Right lobe of liver (tissue), 6 donors: ENCODE results near the gene APBA2. TPM values are rescaled to one million over a fixed set of nuclear protein-coding genes. Genes with fewer than 3 reads are reported as not detected.

Experiments used
- ATAC-seq, 4 donors: fragments of 200-7000 bp; cut with Tn5 transposase; one replicate each; pipeline ENCODE4 v1.9.1; 2020; ENCODE audit warnings: mild to moderate bottlenecking in 4 of 4, moderate library complexity in 4 of 4
- DNase-seq, 3 donors: peaks; one replicate each; pipeline ENCODE4 v3.0.0-alpha.2; 2020
- H3K27ac ChIP-seq, 3 donors: fragments of 200-600 bp; one replicate each; pipeline ENCODE4 v1.8.0; 2022
- H3K27me3 ChIP-seq, 2 donors: fragments of 200-600 bp; one replicate each; pipeline ENCODE4 v1.8.0; 2022
- H3K36me3 ChIP-seq, 4 donors: fragments of 200-600 bp; sonication (generic) in 1 of 4; one replicate each; pipeline versions ENCODE4 v1.5.1 to v1.8.0; 2017 to 2022; ENCODE audit warnings: control low read depth in 1 of 4
- H3K4me1 ChIP-seq, 4 donors: fragments of 200-600 bp; sonication (generic) in 1 of 4; one replicate each; pipeline versions ENCODE4 v1.5.1 to v1.8.0; 2017 to 2022; ENCODE audit warnings: control low read depth in 1 of 4
- H3K4me3 ChIP-seq, 3 donors: fragments of 200-600 bp; one replicate each; pipeline ENCODE4 v1.8.0; 2022
- H3K9me3 ChIP-seq, 4 donors: fragments of 200-600 bp; sonication (generic) in 1 of 4; one replicate each; pipeline versions ENCODE4 v1.5.1 to v1.8.0; 2017 to 2022; ENCODE audit warnings: control low read depth in 1 of 4
- CTCF ChIP-seq, 4 donors: fragments of 200-600 bp in 3 of 4; fragments of 450-650 bp in 1 of 4; IDR thresholded peaks; one replicate each; pipeline versions ENCODE4 v1.5.1 to v1.8.0; 2016 to 2022; ENCODE audit warnings: antibody characterized with exemption in 4 of 4, mild to moderate bottlenecking in 2 of 4
- POLR2A ChIP-seq: fragments of 450-650 bp; IDR thresholded peaks from one replicate; pipeline ENCODE4 v1.6.1; 2017; ENCODE audit warnings: antibody characterized with exemption, mild to moderate bottlenecking
- WGBS: methylation state at CpG from one replicate; pipeline ENCODE4 v1.1.6; 2018; ENCODE audit warnings: low coverage, low lambda C conversion rate; ENCODE audit not compliant: insufficient coverage; ENCODE audit errors: missing lambda C conversion rate; 5-methylcytosine and 5-hydroxymethylcytosine counted together
- intact Hi-C, 2 donors: fragments of 100-400 bp; cut with DNase I; formaldehyde crosslinking; loops; one replicate each; pipeline versions ENCODE4 v1.11.2 to v1.14.1; 2022
- total RNA-seq, 6 experiments: library from RNA; depleted of rRNA in 2 of 6; stranded (reverse); fragments of >200 nt in 2 of 6; fragmentation: NEBNext Ultra II Directional in 3 of 6; extraction: Animal tissue kit (Norgen Biotek cat#: 25700) in 3 of 6; gene quantifications; one replicate each; pipeline versions ENCODE4 v1.1.0 to v1.2.4, GENCODE V29; 2016 to 2023
- donor health status: DM: no; HTN: yes; CAD: no.
- donor health status: DM: no; HTN: no; CAD: no.
- donor health status: DM: no; HTN: no; CAD: no.
- donor health status: DM: no; HTN: yes; CAD: no.
- donor health status: DM: no; HTN: yes; CAD: no.

The APBA2 gene
- total RNA-seq, 6 experiments from 2014 or later = 0.51 to 0.75 (median 0.69) TPM

- ATAC-seq = no peak
- Histone ChIP-seq H3K27ac (no peak overlapping the region), H3K4me1 (no peaks in the 10 kb centered on the region), H3K27me3 (no peaks in the 10 kb centered on the region), H3K4me3 (no peak overlapping the region), H3K9me3 (no peaks in the 10 kb centered on the region), H3K36me3 (no peaks in the 10 kb centered on the region)
- DNase-seq = no peak
- intact Hi-C loops = no loop called here
- TF ChIP-seq CTCF (IDR thresholded peaks at IDR 0.05) (no peak), POLR2A (no peak)
- 58% methylated on average over 4 of the region's 6 CpGs for WGBS
Observed at GRCh38 chr15:29050870-29051269, 165.1 kb downstream of the APBA2 start.

GRCh38 chr15:29051422-29051821 lies 165.6 kb downstream of the APBA2 start:
- DNase-seq (no peak), ATAC-seq (no peak)
- intact Hi-C loops = no loop called here
- 51% methylated on average over 5 of the region's 6 CpGs for WGBS
- TF ChIP-seq POLR2A (no peak), CTCF (IDR thresholded peaks at IDR 0.05) (no peak)
- Histone ChIP-seq H3K4me1 (no peaks in the 10 kb centered on the region), H3K4me3 (no peak overlapping the region), H3K27ac (no peak overlapping the region), H3K9me3 (no peaks in the 10 kb centered on the region), H3K27me3 (no peaks in the 10 kb centered on the region), H3K36me3 (no peaks in the 10 kb centered on the region)

- intact Hi-C loops = no loop called here
- TF ChIP-seq CTCF (IDR thresholded peaks at IDR 0.05) (no peak), POLR2A (no peak)
- no peak for ATAC-seq
- WGBS = 87% methylated on average over 3 of the region's 8 CpGs
- no peaks in the 10 kb centered on the region for H3K36me3 ChIP-seq
- no peak overlapping the region for H3K27ac ChIP-seq
- H3K4me1 ChIP-seq = no peaks in the 10 kb centered on the region
- DNase-seq = no peak
- H3K4me3 ChIP-seq = no peak overlapping the region
- H3K27me3 ChIP-seq = no peaks in the 10 kb centered on the region
- no peaks in the 10 kb centered on the region for H3K9me3 ChIP-seq
Observed at GRCh38 chr15:29053006-29053405, 167.2 kb downstream of the APBA2 start.

DNA sequence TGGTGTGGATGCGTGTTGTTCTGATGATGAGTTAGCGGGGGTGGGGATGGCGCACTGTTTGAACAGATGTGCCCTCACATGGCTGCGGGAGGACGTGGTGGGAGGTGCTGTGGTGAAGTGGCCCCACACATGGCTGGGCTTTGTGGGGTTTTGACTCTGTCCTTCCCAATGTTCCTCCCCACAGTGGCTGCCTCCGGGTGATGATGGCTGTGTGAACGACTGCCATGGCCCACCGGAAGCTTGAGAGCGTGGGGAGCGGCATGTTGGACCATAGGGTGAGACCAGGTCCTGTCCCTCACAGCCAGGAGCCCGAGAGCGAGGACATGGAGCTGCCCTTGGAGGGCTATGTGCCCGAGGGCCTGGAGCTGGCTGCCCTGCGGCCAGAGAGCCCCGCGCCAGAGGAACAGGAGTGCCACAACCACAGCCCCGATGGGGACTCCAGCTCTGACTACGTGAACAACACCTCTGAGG lies 167.9 kb downstream of the APBA2 start:
- WGBS = no CpG with 5 or more reads among the region's 18 CpGs

More for the DNA sequence above, 167.9 kb downstream of the APBA2 start:
- no peak for ATAC-seq
- Histone ChIP-seq H3K36me3 (no peaks in the 10 kb centered on the region), H3K27ac (no peak overlapping the region), H3K4me1 (no peaks in the 10 kb centered on the region), H3K27me3 (no peaks in the 10 kb centered on the region), H3K9me3 (no peaks in the 10 kb centered on the region), H3K4me3 (no peak overlapping the region)
- TF ChIP-seq POLR2A = no peak
- no peak for TF ChIP-seq CTCF (IDR thresholded peaks at IDR 0.05)
- intact Hi-C loops = no loop called here
- DNase-seq = no peak
